DND-41 (cell line): ENCODE measurements around the gene RBKS.

Experiments
- CTCF ChIP-seq: IDR thresholded peaks from 2 replicates; pipeline ENCODE4 v1.5.1; 2012; ENCODE audit warnings: borderline replicate concordance, low read length, moderate library complexity, mild to moderate bottlenecking; ENCODE audit not compliant: poor library complexity, severe bottlenecking; ENCODE audit errors: extremely low read depth
- EZH2 ChIP-seq: IDR thresholded peaks from 3 replicates; pipeline ENCODE4 v1.6.1; 2012; ENCODE audit warnings: borderline replicate concordance, low read depth, mild to moderate bottlenecking, moderate library complexity, low read length, inconsistent platforms; ENCODE audit not compliant: severe bottlenecking

DNA sequence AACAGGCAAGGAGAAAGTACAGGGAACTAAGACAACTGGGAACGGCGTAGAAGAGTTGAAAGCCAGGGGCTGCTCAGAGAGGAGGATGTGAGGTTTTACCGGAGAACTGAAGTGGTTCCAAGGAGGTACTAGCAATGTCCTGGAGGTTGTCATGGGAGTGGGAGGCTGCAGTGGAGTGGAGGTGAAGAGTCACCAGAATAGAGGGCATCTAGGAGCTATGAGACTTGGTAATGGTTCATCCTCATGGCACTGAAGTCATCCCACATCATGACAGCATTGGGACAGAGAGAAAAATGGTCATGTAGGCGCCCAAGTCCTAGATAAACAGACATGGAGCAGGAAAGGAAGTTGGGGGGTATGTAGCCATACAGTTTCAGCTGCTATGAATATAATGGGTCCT is 92.3 kb downstream of the RBKS start:
- TF ChIP-seq CTCF: no peak
- no peak for TF ChIP-seq EZH2
